Measurements from ENCODE around the gene EPHA3.

- TF ChIP-seq GATA2 (IDR thresholded peaks at IDR 0.05; ENCODE audit: low read depth, low read length) (no peak), GATA3 (IDR thresholded peaks at IDR 0.05; ENCODE audit: low read depth, low read length) (no peak)
These were observed 228.3 kb downstream of the EPHA3 start for GRCh38 chr3:89335693-89336092.

Data from SH-SY5Y (cell line).